GM18861 (cell line): Measurements from ENCODE around the gene LRRIQ1.

Experiments used
- ATAC-seq: cut with Tn5 transposase; IDR thresholded peaks from one replicate; pipeline ENCODE4 v1.9.1; 2021; ENCODE audit not compliant: unreplicated experiment

The LRRIQ1 gene

DNA sequence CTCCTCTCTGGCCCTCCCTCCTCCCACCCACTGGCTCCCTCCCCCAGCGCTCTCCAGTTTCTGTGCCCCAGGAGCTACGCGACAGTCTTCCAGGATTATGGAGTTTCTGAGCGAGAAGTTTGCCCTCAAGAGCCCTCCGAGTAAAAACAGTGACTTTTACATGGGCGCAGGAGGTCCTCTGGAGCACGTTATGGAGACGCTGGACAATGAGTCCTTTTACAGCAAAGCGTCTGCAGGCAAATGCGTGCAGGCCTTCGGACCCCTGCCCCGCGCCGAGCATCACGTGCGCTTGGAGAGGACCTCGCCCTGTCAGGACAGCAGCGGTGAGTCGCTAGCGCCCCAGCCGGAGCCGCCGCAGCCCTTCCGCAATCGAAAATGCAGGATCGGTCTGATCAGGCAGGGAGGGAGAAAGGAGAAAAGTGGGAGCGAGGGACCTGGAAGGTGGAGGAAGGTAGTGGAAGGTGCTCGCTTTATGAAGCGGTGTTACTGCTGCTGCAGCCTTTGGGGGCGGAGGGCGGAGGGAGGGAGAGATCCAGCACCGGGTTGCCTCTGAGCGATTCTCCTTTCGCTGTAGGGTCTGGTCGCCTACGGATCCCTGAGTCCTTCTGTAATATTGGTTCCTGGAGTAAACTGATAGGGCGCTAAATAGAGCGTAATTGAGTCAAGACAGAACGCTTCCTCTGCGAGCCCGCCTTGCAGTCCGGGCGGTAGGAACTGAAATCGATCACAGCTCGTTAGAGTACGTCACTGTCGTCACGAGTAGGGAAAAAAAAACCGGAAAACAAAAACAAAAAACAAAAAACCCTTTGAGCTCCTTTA is 244.2 kb downstream of the LRRIQ1 start, which contains the start of gene ALX1:
Gene ALX1, plus strand, starts transcription at position 56 of the 819 bp plus-strand sequence. Its CDS starts 42 bp downstream, at position 98.
- ATAC-seq = no peak

DNA sequence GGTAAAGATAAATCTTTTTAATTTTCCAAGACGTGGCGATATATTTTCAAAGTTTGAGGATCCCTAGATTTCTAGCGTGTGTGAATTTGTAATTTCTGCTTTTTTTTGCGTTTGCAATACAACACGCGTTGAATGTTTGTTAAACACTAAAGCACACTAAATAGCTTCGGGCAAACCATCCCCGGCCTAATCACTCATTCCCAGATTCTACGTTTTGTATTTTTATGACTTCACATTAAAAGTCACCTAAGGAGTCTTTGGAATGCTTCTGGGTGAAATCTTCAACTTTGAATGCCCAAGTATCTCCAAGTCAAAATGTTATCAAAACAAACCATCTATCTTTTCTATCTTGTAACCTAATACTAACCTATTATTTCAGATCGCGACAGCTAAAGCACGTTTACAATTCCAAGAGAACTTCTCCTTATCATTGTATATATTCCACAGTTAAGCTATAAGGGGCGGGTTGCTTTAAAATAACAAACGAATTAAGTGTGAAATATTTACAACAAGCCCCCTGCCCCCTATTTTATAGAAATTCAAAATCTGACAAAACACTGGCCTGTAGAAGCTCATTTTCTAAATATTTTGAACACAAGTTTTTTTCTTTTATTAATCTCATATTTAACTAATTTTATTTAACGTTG is 245.0 kb downstream of the LRRIQ1 start:
- no peak for ATAC-seq

DNA sequence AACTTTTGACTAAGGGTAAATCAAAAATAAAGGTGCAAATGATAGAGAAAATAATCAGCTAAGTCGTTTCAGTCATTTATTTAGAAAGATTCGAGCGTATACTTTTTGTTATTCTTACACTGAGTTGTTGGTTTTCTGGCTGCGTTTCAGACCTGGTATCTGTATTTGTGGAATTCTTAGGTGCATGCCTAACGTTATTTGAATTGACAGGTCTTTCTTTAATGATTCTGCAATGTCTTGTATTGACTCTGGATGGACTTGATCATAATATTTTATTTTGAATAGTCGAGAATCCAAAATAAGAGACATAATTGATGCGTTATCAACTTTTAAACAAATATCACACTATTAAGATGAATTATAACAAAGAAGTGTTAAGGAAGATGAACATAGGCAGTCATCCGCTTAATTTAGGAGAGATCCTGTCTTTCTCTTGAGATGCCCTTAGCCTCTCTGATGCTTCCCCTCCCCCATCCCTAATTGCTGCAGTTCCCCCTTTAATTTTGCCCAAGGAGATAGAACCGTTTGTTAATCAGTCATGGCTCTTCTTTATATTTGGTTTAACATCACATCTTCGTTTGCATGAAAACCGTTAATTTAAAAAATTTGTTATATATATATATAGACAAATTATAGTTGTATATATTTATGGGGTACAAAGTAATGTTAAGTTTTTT is 245.6 kb downstream of the LRRIQ1 start:
- no peak for ATAC-seq

DNA sequence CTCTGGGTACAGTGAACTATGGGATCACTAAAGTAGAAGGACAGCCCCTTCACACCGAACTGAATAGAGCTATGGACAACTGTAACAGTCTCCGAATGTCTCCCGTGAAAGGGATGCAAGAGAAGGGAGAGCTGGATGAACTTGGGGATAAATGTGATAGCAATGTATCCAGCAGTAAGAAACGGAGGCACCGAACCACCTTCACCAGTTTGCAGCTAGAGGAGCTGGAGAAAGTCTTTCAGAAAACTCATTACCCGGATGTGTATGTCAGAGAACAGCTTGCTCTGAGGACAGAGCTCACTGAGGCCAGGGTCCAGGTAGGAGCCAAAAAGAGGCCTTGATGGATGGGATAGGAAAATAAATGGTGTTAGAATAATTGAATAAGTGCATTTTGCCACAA is 247.4 kb downstream of the LRRIQ1 start:
- ATAC-seq = no peak
